Measurements from ENCODE around the gene ELOA.

GRCh38 chr1:23722652-23723051, 20.6 kb upstream of the ELOA start:
- TF ChIP-seq CTCF (conservative IDR thresholded peaks at IDR 0.05; ENCODE audit: low read length), result no peak
- TF ChIP-seq EZH2phosphoT487 (IDR thresholded peaks at IDR 0.05; ENCODE audit: borderline replicate concordance, low read depth, low read length), result no peak

Measured in OCI-LY7 (cell line).